Large intestine (tissue), 12 donors: ENCODE measurements around the gene HSPA2. TPM values are rescaled to one million over a fixed set of nuclear protein-coding genes. Genes with fewer than 3 reads are reported as not detected.

ENCODE experiments used
- DNase-seq, 2 donors: peaks; one replicate each; pipeline versions ENCODE4 v3.0.0 to v3.0.0-alpha.2; 2013
- H3K27ac ChIP-seq: one replicate; pipeline ENCODE4 v1.5.1; 2013; ENCODE audit warnings: low read length
- H3K27me3 ChIP-seq: 2 replicates; pipeline ENCODE4 v1.6.1; 2013; ENCODE audit warnings: low read length; ENCODE audit not compliant: control insufficient read depth, insufficient read depth
- H3K36me3 ChIP-seq: 2 replicates; pipeline ENCODE4 v1.6.1; 2013; ENCODE audit warnings: low read length; ENCODE audit not compliant: control insufficient read depth, insufficient read depth
- H3K4me1 ChIP-seq: one replicate; pipeline ENCODE4 v1.6.1; 2013; ENCODE audit warnings: low read length; ENCODE audit not compliant: control insufficient read depth, insufficient read depth
- H3K4me3 ChIP-seq: one replicate; pipeline ENCODE4 v1.5.1; 2013; ENCODE audit warnings: low read length
- H3K9me3 ChIP-seq: one replicate; pipeline ENCODE4 v1.6.1; 2013; ENCODE audit warnings: mild to moderate bottlenecking, low read depth, low read length, moderate library complexity; ENCODE audit not compliant: control insufficient read depth
- WGBS: methylation state at CpG from one replicate; pipeline ENCODE4 v1.1.5; 2013; ENCODE audit warnings: low lambda C conversion rate; ENCODE audit not compliant: insufficient coverage; 5-methylcytosine and 5-hydroxymethylcytosine counted together
- long read RNA-seq, 11 donors: transcript quantifications; one replicate each; lab custom pipeline, GENCODE V29; 2026
- polyA plus RNA-seq: library from polyadenylated mRNA; unstranded; fragments of 120-200 nt; gene quantifications from one replicate; pipeline ENCODE4 v1.2.1, GENCODE V29; 2013

The HSPA2 gene
- polyA plus RNA-seq = 27.3 TPM
- long read RNA-seq, donor 1, transcript HSPA2-201 (1 exons, 2,767 nt) = major isoform, 41 of 41 reads
- long read RNA-seq, donor 1, partial matches to known transcripts = 0 of 41 reads
- long read RNA-seq, donor 1, other reads (novel, unspliced or antisense) = 0 of 41 reads
- long read RNA-seq, donor 2, transcript HSPA2-201 (1 exons, 2,767 nt) = major isoform, 29 of 29 reads
- long read RNA-seq, donor 2, partial matches to known transcripts = 0 of 29 reads
- long read RNA-seq, donor 2, other reads (novel, unspliced or antisense) = 0 of 29 reads
- long read RNA-seq, donor 3 = 0 reads
- long read RNA-seq, donor 4, partial matches to known transcripts = 0 of 2 reads
- long read RNA-seq, donor 4, other reads (novel, unspliced or antisense) = 0 of 2 reads
- long read RNA-seq, donor 5, transcript HSPA2-201 (1 exons, 2,767 nt) = major isoform, 14 of 14 reads
- long read RNA-seq, donor 5, partial matches to known transcripts = 0 of 14 reads
- long read RNA-seq, donor 5, other reads (novel, unspliced or antisense) = 0 of 14 reads
- long read RNA-seq, donor 6, transcript HSPA2-201 (1 exons, 2,767 nt) = major isoform, 33 of 33 reads
- long read RNA-seq, donor 6, partial matches to known transcripts = 0 of 33 reads
- long read RNA-seq, donor 6, other reads (novel, unspliced or antisense) = 0 of 33 reads
- long read RNA-seq, donor 7, transcript HSPA2-201 (1 exons, 2,767 nt) = major isoform, 27 of 27 reads
- long read RNA-seq, donor 7, partial matches to known transcripts = 0 of 27 reads
- long read RNA-seq, donor 7, other reads (novel, unspliced or antisense) = 0 of 27 reads
- long read RNA-seq, donor 8, transcript HSPA2-201 (1 exons, 2,767 nt) = major isoform, 43 of 43 reads
- long read RNA-seq, donor 8, partial matches to known transcripts = 0 of 43 reads
- long read RNA-seq, donor 8, other reads (novel, unspliced or antisense) = 0 of 43 reads
- long read RNA-seq, donor 9, transcript HSPA2-201 (1 exons, 2,767 nt) = major isoform, 30 of 30 reads
- long read RNA-seq, donor 9, partial matches to known transcripts = 0 of 30 reads
- long read RNA-seq, donor 9, other reads (novel, unspliced or antisense) = 0 of 30 reads
- long read RNA-seq, donor 10, transcript HSPA2-201 (1 exons, 2,767 nt) = major isoform, 43 of 43 reads
- long read RNA-seq, donor 10, partial matches to known transcripts = 0 of 43 reads
- long read RNA-seq, donor 10, other reads (novel, unspliced or antisense) = 0 of 43 reads
- long read RNA-seq, donor 11, transcript HSPA2-201 (1 exons, 2,767 nt) = major isoform, 28 of 28 reads
- long read RNA-seq, donor 11, partial matches to known transcripts = 0 of 28 reads
- long read RNA-seq, donor 11, other reads (novel, unspliced or antisense) = 0 of 28 reads

DNA sequence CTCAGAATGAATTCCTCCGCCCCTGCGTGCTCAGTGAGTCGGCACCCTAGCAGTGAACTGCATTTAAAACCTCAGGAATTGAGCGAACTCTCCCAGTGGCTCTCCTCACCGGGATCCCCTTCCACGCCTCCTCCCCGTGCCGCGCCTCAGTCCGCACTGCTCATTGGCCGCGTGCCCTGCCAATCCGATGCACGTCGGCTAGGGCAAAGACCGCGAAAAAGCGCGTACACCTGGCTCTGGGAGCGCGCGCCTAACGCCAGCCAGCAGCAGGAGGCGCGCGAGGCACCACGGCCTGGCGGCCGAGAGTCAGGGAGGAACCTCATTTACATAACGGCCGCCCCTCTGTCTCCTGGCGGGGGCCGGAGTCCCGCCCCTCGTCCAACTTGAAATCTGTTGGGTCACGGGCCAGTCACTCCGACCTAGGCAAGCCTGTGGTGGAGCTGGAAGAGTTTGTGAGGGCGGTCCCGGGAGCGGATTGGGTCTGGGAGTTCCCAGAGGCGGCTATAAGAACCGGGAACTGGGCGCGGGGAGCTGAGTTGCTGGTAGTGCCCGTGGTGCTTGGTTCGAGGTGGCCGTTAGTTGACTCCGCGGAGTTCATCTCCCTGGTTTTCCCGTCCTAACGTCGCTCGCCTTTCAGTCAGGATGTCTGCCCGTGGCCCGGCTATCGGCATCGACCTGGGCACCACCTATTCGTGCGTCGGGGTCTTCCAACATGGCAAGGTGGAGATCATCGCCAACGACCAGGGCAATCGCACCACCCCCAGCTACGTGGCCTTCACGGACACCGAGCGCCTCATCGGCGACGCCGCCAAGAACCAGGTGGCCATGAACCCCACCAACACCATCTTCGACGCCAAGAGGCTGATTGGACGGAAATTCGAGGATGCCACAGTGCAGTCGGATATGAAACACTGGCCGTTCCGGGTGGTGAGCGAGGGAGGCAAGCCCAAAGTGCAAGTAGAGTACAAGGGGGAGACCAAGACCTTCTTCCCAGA is at the start of gene HSPA2:
TSS of gene HSPA2 (plus strand) at position 534 of the 995 bp plus-strand sequence. CDS start at position 643, 109 bp downstream.
- Histone ChIP-seq H3K27ac (peak within 1 kb of the TSS; percentile 95), H3K9me3 (peaks cover 13% of the 10 kb centered on the region), H3K27me3 (peaks cover 26% of the 10 kb centered on the region), H3K4me3 (peak within 1 kb of the TSS; percentile 63), H3K4me1 (peaks cover 15% of the 10 kb centered on the region), H3K36me3 (no peaks in the 10 kb centered on the region)
- peak; percentile 99 to 100 for DNase-seq
- WGBS = no CpG with 5 or more reads among the region's 79 CpGs

DNA sequence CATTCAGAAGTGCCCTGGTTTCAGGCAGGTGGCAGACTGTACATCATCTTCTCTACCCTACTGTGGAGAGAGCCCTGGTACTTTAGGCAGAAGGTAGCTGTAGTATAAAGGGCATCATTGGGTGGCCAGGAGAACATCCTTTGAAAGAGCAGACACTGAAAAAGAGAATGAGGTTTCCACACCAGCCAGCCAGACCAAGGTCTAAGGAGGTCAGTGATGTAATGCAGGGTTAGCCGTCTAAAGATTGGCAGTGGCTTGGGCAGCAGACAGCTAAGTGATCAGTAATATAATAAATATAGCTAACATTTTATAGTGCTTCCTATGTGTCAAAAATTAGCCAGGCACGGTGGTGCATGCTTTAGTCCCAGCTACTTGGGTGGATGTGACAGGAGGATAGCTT is 48.9 kb upstream of the HSPA2 start:
- Histone ChIP-seq H3K4me1 (no peaks in the 10 kb centered on the region), H3K27ac (no peak overlapping the region), H3K36me3 (peaks cover 26% of the 10 kb centered on the region), H3K9me3 (no peaks in the 10 kb centered on the region), H3K4me3 (no peak overlapping the region), H3K27me3 (no peaks in the 10 kb centered on the region)
- WGBS = no CpG with 5 or more reads among the region's 2 CpGs
- DNase-seq = no peak

DNA sequence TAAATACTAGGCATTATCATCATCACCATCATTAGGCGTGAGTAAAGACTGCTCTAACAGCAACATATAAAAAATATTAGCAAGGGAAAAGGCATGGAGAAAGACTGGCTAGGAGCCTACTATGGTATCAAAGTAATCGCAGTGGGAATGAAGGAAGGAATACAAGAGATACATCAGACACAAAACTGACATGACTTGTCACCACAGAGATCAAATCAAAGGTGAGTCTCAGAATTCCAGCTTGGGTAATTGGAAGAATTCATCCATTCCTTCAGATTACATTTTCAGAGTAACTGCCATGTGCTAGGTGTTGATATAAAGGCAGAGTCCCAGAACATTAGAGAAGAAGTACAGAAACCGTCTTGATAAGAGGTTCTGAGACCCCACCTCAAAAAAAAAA is 47.1 kb upstream of the HSPA2 start:
- Histone ChIP-seq H3K27me3 (no peaks in the 10 kb centered on the region), H3K4me1 (no peaks in the 10 kb centered on the region), H3K27ac (no peak overlapping the region), H3K36me3 (peaks cover 9% of the 10 kb centered on the region), H3K9me3 (no peaks in the 10 kb centered on the region), H3K4me3 (no peak overlapping the region)
- no peak for DNase-seq
- 100% methylated on average over 1 of the region's 3 CpGs for WGBS

DNA sequence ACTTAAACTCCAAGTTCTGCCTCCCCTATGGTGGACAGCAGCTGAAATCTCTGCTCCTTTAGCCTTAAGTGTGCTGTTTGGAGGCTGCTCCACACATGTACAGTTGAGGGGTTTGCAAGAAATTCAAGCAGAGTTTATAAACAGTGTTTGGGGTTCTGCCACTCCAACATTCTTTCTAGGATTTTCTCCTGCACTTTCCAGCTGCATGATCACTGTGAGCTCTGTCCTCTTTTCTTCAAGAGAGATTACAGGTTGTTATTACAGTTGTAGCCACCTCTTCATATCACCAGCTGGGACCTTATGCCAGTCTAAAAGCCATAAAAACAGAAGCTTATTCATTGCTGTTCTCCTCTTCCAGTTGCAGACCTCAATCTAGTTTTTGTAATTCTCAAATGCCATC is 45.3 kb upstream of the HSPA2 start:
- DNase-seq = no peak
- no peak overlapping the region for H3K27ac ChIP-seq
- no peaks in the 10 kb centered on the region for H3K36me3 ChIP-seq

DNA sequence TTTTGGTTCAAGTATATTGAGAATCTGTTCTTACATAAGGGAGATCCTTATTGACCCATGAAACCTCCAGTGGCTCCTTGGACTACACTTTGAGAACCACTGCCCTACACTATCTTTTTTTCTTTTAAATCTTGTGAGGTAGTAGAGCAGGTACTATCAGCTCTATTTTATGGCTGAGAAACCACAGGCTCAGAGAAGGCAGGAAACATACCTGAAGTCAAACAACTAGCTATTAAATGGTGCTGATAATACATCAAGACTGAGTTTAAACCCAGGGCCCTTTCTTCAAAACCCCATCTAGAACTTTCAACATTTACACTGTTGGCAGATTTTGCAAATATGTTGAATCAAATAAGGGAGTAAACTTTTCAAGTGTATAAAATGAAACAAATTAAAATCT is 43.8 kb upstream of the HSPA2 start:
- no peak overlapping the region for H3K27ac ChIP-seq
- DNase-seq = peak in 1 of 2 donors; percentile 40

More for the DNA sequence above, 45.3 kb upstream of the HSPA2 start:
- Histone ChIP-seq H3K4me1 (peaks cover 6% of the 10 kb centered on the region), H3K4me3 (no peak overlapping the region), H3K9me3 (no peaks in the 10 kb centered on the region), H3K27me3 (no peaks in the 10 kb centered on the region)

DNA sequence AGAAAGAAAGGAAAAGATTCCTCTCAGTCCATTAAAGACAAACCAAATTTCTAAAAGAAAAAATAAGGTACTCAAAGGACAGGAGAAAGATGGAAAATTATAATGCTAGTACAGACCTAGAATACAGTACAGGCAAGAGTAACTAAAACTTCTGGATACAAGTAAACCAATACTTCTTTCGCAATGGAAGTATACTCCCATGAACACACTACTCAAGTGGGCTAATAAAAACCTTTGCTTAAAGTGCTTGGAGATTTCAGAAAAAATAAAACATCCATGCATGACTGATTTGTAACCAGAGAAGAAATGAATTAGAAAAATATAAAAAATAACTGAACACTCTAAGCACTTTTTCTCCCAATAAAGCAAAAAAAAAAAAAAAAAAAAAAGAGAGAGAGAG is 40.5 kb upstream of the HSPA2 start:
- DNase-seq = no peak
- Histone ChIP-seq H3K9me3 (peaks cover 3% of the 10 kb centered on the region), H3K27ac (no peak overlapping the region), H3K4me1 (peaks cover 28% of the 10 kb centered on the region), H3K27me3 (no peaks in the 10 kb centered on the region), H3K4me3 (no peak overlapping the region), H3K36me3 (no peaks in the 10 kb centered on the region)
- WGBS = no CpG with 5 or more reads among the region's 1 CpG

More for the DNA sequence above, 43.8 kb upstream of the HSPA2 start:
- no peak overlapping the region for H3K4me3 ChIP-seq
- peaks cover 18% of the 10 kb centered on the region for H3K4me1 ChIP-seq
- H3K36me3 ChIP-seq = no peaks in the 10 kb centered on the region
- H3K9me3 ChIP-seq = no peaks in the 10 kb centered on the region
- H3K27me3 ChIP-seq = no peaks in the 10 kb centered on the region

DNA sequence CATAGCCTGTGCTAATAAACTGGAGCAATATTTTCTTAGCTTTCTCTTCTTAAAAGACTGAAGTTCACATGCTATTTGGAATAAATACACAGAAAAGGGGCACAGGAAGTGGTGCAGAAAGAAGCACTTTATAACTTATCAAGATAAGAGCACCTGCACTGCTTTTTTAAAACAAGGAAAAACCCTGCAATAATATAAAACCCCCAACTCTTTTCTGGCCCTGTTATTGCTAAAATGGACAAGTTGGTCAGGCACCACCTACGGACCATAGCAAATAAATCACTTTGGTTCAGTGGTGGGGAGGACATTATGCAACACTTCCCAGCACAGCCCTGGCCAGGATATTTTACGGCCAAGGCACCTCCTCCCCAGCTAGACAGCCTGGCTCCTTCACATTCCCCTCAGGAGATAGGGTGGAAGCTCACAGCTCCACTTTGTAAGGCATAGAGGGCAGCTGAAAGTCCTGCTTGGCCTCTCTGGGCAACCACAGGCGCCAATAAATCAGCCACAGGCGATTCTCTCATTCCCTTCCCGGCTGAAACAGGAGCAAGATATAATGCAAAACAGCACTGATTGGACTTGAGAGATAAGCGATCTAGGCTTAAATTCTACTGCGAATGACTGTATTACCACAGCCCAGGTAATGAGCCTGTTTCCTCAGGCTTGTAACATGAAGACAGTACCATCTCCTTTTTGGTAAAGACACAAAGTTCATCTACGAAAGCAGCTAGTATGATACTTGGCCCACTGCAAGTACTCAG is 39.0 kb upstream of the HSPA2 start:
- peaks cover 34% of the 10 kb centered on the region for H3K4me1 ChIP-seq
- H3K27me3 ChIP-seq = no peaks in the 10 kb centered on the region
- H3K9me3 ChIP-seq = peaks cover 3% of the 10 kb centered on the region
- peak overlapping the region; percentile 99 for H3K27ac ChIP-seq
- peak; percentile 43 to 76 for DNase-seq
- WGBS = no CpG with 5 or more reads among the region's 8 CpGs
- H3K36me3 ChIP-seq = no peaks in the 10 kb centered on the region
- peak overlapping the region; percentile 11 for H3K4me3 ChIP-seq

DNA sequence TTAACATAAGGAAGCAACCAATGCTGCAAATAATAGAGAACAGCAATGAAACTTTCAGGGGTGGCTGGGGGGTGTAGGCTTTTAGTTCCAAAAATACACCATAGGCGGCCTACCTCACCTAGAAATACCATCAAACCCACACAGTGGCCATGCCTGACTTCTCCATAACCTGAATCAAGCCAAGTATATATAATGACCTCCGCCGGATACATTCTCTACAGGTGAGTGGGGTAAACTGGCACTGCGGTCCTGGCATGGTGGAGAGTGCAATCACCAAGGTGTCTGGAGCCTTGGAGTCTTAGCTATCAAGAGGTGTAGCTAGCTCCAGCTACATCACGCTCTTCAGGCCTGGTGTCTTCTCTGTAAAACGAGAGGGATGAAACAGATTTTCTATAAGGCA is 38.1 kb upstream of the HSPA2 start:
- Histone ChIP-seq H3K27me3 (no peaks in the 10 kb centered on the region), H3K36me3 (no peaks in the 10 kb centered on the region), H3K4me1 (peaks cover 38% of the 10 kb centered on the region), H3K9me3 (peaks cover 3% of the 10 kb centered on the region), H3K27ac (peak overlapping the region; percentile 99), H3K4me3 (peak overlapping the region; percentile 85)
- 0% methylated on average over 1 of the region's 6 CpGs for WGBS
- peak in 1 of 2 donors; percentile 16 for DNase-seq
